GM10266 (cell line): ENCODE data around the gene DYRK1B.

Experiments used
- DNase-seq: peaks from one replicate; pipeline ENCODE4 v3.0.0; 2012; ENCODE audit errors: extremely low spot score
- CTCF ChIP-seq: IDR thresholded peaks from 2 replicates; pipeline ENCODE4 v1.5.1; 2012; ENCODE audit warnings: mild to moderate bottlenecking, low read depth; ENCODE audit not compliant: control insufficient read depth, insufficient read depth; ENCODE audit errors: missing control alignments

The DYRK1B gene

GRCh38 chr19:39832341-39833083 is 1.4 kb downstream of the DYRK1B start:
- no peak for DNase-seq
- no peak for TF ChIP-seq CTCF

DNA sequence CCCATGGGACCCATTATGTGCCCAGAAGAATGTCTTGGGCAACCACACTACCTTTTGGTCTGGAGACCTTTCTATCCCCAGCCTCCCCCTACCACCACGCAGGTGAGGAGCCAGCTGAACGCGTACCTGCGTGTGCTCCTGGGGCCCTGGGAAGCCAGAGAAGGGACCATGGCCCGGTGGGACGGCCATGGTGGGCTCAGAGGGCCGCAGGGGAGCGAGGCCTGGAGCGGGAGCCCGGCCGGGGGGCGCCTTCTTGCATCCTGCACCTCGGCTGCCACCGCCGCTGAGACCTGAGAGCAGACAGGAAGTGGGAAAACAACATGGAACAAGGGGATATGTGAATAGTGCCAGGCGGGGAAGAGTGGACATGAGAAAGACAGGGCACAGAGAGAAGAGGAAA is 2.3 kb downstream of the DYRK1B start:
- no peak for TF ChIP-seq CTCF
- no peak for DNase-seq

DNA sequence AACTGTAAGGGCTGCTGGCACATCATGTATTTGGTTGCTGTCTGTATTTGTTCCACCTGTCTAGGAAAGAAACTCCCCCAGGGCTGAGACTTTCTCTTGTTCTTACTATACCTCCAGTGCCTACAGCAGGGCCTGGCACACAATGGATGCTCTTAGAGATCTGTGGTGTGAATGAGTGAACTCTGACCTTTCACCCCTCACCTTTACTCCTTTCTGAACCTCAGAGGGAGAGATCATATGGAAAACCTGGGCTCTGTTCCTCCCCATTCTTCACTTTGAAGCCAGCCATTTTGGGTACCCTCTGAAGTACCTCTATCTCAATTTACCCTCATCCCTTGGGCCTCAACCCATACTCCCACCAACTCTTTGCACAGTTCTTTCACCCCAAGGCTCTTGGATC is 3.1 kb downstream of the DYRK1B start:
- DNase-seq, result no peak
- TF ChIP-seq CTCF, result no peak

DNA sequence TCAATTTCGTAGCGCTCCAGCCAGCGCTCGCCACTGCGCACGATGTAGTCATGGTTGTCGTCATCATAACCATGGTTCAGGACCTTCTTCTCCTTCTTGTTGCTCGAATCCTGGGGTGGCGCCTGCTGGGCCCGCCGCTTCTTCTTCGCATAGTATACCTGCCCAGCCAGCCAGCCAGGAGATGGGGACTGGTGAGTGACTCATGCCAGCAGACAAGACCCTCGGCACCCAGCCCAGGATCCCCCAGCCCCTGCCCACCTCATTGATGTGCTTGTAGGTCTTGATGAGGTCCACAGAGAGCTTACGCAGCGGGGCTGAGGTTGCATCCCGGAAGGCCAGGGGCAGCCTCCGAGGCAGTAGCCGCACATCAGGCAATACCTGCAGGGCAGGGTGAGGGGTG is 3.6 kb downstream of the DYRK1B start:
- DNase-seq, result no peak
- TF ChIP-seq CTCF, result no peak

GRCh38 chr19:39829702-39830275 is 4.2 kb downstream of the DYRK1B start:
- no peak for TF ChIP-seq CTCF

GRCh38 chr19:39828654-39829032 is 5.3 kb downstream of the DYRK1B start:
- TF ChIP-seq CTCF, result no peak

More at GRCh38 chr19:39829702-39830275, 4.2 kb downstream of the DYRK1B start:
- no peak for DNase-seq

DNA sequence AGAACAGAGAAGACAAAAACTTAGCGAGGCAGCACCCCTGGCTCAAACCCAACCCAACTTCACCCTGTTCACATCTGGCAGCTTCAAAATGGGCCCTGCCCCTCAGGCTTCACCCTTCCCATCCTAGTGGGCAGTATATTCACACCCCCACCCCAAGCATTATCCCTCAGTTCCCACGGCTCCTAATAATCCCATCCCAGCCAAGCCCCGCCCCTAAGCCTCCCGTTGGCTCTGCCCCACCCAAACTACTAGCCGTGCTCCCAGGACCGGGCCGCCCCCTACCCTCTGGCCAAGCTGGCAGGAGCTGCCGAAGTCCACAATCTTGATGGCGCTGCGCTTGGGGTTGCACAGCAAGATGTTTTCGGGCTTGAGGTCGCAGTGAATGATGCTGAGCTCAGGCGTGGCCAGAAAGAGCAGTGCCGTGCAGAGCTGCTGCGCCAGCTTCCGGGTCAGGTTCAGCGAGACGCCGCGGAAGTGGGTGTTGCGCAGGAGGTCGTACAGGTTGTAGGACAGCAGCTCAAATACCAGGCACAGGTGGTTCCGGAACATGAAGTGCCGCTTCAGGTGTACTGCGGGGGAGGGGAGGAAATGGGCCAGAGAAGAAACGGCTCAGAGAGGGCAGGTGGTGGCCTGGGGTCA is 5.8 kb downstream of the DYRK1B start:
- DNase-seq, result no peak

More at GRCh38 chr19:39828654-39829032, 5.3 kb downstream of the DYRK1B start:
- DNase-seq, result no peak

More for the DNA sequence above, 5.8 kb downstream of the DYRK1B start:
- no peak for TF ChIP-seq CTCF
